GM19328 (cell line): ENCODE measurements around the gene JPH4.
"Not testable (repeated sequence)": the region's sequence is repeated elsewhere in the genome, so short reads cannot be mapped to it uniquely, and the experiment has no call there.

ENCODE experiments used
- ATAC-seq: cut with Tn5 transposase; IDR thresholded peaks from one replicate; pipeline ENCODE4 v1.9.1; 2021; ENCODE audit warnings: mild to moderate bottlenecking, moderate library complexity; ENCODE audit not compliant: unreplicated experiment

The JPH4 gene

DNA sequence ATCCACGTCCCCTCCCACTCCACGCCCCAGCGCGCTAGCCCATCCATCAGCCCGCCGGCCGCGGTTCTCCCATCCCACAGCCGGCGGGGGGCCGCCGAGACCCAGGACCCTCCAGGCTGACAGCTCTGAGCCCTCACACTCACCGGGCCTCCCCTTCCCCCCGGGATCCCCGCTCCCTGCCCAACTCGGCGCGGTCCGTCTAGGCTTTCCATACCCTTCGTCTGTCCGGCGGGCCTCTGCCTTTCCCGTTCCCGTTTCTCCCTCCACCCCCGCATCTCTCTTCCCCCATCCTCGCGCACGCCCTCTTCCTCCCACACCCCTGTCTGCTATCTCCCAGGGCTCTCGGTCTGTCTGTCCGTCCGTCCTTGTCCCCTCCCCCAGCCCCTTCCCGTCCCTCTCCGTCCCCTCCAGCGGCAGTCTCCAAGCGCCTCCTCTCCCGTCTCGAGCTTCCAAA is 27.8 kb downstream of the JPH4 start:
- ATAC-seq: no peak

DNA sequence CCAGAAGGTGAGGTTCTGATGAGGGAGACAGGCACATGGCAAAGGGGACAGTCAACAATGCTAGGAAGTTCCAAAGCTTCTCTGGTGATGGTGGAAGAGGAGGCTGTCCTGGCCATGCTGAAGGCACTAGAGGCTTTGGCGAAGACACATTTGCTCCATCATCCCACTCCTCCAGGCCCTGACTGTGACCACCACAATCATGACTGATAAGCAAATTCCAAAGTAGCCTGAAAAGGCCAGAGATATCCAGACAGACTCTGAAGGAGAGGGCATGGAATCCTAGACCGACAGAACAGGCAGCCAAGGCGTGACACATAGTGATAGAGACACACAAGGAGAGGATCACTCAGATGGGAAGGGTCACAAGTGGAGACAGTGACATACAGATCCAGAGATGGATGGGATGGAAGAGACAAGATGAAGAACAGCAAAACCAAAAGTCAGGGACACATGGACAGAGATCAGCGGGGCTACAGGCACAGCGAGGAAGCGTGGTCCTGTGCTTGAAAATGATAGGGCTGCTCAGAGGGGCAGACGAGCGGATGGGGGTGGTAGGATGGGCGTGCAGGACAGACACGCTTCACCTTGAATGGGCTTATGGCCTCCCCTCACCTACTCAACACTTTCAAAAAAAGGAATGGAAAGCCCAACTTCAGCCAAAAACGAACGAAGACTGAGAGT is 28.3 kb downstream of the JPH4 start:
- no peak for ATAC-seq

DNA sequence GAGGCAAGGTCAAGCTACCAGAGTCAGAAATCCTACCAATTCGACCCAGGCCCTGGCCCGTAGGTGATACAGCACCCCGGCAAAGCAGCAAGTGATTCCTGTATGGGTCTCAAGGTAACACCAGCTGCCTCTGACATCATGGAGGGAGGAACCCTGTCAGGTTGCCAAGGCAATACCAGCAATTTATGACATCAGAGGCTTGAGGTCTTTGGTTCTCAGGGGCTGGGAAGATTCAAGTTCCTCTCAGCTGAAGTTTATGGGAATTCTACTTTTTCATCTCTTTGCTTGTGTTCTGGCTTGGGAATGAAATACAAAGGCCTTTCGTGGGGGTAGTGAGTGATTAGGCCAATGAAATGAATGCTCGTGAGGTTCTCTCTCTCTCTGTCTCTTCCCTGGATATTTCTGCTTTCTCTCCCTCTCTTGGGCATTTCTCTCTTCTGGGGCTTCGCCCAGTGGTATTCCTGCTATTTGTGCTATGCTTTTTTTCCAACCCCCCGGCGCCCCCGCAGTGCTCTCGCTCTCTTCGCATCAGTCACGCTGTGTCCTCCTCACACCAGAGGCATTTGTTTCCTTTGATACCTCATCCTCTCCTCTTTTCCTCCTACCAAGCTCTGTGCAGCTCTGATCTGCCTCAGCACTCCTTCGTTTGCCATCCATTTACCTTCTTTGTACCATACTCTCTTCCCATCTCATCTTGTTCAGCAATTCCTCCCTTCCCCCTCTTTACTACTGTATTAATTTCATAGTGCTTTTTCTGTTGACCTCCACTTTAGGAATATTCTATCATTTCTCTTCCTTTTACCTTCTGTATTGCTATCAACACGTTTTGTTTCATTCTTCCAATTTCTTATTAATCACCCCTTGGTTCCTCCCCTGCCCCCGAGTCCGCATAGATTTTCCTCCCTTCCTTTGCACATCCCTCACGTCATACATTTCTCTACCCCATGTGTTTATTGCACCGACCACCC is 30.0 kb downstream of the JPH4 start:
- ATAC-seq: no peak

DNA sequence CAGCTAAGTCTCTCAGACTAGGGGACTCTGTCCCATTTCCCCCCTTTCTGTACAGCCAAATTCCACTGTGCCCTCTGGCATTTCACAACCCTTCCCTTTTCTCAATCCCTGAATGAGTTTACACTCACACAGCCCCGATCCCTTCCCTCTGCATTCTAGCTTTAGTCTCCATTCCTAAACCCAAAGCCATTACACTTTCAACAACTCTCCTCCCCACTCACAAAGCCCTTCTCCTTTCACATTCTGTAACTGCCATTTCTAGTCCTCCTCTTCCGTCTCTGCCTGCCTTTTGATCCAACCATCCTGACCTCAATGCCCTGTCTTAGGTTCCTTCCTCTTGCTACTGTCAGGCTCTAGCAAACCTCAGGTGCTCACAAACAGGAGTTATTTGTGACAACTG is 30.7 kb downstream of the JPH4 start:
- no peak for ATAC-seq

DNA sequence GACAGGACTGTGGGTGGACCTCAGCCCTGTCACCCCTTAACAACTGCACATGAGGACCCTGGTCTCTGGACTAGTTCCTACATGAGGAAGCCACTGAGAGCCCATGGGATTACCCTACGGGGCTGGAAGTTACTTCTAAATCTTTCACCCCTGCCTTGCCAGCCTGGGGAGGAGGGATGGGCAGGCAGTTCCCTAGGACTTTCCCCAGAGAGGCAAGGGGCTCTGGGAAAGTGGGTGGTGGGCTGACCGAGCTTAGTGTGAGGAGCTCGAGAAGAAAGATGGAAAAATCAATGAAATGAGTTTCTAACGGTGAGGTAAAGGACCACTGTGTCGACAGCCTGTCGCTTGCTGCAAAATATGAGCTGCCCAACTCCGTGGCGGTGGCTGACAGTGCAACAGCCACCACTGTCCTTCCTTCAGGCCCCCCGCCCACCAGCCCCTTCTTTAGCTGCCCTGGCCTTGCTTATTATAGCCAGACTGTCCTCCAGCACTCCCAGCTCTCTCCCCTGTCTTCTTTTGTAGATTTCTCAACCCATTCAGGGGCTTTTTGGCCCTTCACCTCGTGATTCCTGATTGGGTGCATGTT is 32.0 kb downstream of the JPH4 start:
- ATAC-seq: no peak

DNA sequence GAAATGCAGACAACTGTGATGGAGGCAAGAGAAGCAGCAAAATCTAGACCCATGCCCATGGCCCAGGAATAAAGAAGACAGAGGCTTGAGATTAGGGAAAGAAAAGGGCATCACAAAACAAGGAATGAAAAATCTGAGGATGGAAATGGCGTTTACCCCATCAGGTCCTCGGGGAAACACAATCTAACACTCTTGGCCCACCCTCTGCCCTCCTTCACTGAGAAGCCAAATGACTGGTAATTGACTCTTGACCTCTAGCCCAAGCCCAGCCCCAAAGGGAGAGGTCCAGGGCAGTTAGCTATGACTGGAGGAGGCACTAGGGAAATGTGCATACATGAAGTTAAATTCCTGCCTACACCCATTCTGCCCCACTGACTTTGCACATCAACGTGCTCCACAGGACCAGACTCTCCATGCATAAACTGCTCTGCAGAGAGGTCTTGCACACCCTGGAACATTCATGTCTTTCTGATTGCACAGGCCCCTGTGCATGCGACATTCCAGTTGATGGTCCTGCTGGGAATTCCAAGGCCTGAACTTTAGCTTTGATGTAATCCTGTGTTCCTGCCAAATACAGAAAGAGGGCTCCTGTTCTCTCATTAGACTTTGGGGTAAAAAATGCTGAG is 32.7 kb downstream of the JPH4 start:
- ATAC-seq: no peak

DNA sequence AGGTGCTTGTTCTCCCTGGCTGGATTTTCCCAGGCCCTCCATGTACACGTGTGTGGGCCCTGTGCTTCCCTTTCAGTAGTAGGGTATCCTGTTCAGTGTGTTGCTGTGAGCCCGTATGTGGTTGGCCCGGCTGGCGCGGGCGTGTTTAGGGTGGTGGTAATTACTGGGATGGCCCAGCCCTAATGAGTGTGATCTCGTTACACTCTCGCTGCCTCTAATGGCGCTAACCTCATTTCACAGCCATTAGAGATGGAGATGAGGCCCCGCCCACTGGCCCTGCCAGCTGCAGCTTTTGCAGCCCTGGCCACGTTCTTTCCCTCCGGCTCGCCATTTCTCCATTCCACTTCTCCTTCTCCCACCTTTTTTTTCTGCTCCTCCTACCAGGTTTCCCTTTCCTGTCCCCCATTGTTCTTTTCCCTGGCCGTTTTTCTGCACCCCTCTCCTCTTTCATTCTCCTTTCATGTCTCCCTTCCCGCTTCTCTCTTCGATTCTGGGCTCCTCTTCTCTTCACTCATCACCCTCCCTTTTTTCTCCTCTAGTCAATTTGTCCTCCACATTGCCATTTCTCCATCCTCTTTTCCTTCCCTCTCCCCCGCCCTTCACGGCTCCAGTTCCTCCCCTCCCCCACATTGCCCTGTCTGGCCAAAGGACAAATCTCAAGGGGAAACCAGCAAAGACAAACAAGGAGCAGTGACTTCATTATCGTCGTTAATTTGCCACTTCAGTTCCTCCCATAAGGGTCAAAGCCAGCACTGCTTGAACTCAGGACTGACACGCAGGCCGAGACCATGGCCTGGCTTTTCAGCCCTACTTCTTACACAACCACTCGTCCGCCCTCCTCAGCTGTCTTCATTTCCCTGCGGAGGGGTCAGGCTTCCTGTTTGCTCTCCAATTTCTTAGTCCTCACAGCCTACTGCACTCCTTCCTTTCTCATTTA is 33.8 kb downstream of the JPH4 start:
- no peak for ATAC-seq

DNA sequence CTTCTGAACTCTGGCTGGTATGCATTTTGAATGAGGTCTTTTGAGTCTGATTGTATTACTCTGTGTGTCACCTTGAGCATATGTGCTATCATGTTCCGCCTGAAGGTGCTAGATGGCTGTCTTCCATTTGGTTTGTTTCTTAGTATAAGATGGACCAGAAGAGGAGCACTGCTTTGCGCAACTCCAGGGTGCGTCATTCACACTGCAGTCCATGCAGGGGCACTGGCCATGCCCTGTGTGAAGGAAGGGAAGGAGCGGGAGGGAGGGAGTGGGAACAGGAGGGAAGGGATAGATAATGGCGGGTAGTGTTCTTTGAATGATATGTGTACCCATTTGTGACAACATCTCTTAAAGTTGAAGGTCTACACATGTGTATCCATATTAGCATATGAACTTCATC is 35.2 kb downstream of the JPH4 start:
- ATAC-seq: no peak

DNA sequence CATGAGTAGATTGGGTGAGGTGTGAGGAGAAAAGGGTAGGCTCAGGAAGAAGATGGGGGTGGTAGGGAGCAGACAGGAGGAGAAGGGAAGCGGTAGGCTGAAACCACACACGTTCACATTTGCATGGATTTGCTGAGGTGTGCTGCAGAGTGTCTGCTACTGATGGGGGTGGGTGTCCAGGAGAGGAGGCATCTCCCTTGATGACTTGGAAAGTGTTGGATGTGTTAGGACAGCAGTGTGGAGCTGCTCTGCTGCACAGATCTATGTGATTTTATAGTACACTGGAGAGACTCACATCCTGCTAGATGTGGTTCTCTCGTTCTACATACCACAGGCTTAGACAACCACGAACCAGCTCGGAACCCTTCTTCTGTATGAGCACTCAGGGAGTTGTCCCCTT is 36.3 kb downstream of the JPH4 start:
- no peak for ATAC-seq

DNA sequence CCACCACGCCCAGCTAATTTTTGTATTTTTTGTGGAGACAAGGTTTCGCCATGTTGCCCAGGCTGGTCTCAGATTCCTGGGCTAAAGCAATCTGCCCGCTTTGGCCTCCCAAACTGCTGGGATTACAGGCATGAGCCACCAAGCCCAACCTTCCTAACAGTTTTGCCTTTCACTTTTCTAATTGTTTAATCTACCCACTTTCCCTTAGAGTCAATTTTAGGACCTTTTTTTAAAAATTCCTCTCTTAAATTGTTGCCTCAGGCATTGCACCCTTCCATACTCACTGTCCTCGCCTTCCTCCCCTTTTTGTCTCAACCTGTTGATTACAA is 38.5 kb downstream of the JPH4 start:
- ATAC-seq: no peak

DNA sequence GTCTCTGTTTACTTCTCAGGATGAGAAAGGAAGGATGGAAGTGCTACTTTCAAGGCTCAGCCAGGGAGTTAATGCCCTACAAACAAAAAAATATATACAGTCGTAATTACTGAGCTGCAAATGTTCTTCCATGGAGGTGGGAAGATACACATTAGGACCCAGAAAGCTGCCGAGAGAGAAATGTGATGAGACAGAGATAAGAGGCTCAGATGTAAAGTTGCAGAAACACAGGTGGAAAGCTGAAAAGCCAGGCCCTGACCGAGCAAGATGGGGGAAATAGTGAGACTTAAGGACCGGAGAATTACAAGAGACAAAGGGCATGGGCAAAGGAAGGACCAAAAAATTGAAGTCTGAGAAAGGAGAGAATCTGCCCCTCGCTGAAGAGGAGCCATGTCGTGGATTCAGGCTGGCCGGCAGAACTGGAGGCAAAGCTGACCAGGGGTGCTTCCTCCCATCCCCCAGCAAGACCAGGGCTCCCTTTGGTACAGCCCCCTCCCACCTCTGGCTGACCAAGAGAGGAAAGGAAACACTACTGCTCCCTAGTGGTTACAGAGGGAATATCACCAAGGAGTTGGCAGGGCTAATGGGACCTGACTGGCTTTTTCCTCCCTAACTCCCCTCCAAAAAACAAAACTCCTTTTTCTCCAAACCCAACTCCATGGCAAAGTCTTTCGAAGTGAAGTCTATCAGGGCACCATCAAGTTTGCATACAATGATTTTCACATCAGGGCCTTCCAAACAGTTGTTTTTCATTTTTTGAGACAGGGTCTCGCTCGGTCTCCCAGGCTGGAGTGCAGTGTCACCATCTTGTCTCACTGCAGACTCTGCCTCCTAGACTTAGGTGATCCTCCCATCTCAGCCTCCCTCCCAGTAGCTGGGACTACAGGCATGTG is 39.1 kb downstream of the JPH4 start:
- ATAC-seq: no peak

DNA sequence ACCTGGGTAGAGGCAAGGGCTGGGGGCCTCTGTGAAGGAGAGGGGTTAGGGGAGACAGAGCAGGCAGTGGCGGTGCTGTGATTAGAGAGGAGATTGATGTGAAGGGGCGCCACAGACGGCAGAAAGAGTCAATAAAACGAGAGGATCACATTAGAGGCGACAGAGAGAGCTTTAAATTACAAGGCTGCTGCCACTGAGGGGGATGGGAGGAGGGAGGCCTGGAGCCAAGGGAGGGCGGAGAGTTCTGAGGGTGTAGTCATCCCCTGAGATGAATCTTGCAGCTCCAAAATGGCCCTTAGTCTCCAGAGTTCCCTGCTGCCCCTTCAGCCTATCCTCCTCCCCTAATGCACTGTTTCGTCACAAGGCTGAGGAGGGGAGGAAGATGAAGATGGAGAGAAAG is 39.8 kb downstream of the JPH4 start:
- ATAC-seq: no peak

DNA sequence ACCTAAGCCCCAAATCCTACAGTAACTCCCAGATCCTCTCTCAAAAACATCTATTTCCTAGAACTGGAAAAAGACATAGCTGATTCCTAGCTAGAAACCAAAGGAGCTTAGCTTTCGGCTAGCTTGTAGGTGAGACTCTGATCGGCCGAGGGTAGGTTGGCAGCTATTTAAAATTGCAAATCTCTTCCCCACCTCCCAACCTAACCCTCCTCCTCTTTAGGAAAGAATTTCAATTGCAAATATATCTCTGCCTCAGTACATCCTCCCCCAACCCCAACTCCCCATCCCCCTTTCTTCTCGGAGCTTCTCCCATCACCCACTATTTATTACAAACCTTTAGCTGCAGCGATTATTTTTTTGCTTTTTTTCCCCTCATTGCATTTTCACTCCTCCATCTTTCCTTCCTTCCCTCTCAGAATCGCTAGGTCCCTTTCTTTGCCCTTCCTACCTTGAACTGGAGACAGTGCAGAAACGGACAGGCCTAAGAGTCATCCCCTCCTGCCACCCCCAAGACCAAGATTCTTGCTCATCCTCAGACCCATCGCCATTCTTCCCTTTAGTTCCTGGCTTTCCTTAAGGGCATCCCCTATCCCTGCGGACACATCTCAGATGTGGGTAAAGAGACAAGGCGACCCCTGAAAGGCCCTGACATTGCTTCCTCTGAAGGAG is 40.4 kb downstream of the JPH4 start:
- no peak for ATAC-seq

DNA sequence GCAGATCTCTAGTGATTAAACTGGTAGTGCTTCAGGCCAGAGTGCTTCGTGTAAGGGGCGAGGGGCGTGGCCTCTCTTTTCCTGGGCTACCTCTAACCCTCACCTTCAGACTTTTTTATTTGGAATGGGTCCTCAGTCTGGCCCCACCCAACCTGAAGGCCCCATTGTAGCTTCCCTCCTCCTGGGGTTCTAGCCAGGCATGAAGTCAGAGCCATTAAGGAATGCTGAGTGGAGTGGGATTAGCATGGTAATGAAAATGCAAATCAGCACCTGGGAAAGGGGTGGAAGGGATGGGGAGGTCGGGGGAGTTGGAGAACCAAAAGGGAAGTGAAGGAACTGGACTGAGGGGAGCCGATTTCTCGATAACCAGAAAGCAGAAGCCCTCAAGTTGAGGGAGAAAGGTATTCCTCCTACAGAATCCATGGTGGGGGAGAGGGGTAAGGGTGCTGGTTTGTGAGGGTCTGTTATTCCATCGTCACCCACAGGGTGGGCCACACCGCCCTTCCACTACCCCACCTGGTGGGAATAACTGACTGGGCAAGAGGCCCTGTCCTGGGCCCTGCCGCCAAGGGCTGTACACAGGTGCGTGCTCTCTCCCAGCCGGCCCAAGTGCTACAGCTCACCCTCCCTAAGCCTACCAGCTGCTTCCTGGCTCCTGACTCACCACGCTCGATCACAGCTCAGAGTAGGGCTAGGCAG is 41.1 kb downstream of the JPH4 start:
- no peak for ATAC-seq

DNA sequence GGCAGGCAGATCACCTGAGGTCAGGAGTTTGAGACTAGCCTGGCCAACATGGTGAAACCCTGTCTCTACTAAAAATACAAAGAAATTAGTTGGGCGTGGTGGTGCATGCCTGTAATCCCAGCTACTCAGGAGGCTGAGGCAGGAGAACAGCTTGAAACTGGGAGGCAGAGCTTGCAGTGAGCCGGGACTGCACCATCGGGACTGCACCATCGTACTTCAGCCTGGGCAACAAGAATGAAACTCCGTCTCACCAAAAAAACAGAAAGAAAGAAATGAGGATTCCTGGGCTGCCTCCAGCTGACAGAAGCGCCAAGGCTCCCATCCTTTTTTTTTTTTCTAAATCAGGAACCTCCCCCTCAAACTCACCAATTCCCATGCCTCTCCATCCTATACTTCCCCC is 41.7 kb downstream of the JPH4 start:
- ATAC-seq: not testable (repeated sequence)

DNA sequence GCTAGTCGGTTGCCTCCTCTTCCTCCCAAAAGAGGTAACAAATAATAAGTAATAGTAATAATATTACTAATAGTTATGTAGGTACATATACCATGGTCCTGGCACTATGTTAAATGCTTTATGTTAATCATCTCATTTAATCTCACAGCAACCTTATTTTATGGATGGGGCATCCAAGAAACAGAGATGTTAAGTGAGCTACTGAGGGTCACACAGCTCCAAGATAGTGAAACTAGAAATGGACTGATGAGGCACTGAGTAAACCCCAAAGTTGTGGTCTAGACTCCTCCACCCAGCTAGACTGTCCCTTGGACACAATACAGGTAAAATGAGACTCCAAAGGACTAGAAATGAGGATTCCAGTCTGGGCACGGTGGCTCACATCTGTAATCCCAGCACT is 42.1 kb downstream of the JPH4 start:
- ATAC-seq: no peak

DNA sequence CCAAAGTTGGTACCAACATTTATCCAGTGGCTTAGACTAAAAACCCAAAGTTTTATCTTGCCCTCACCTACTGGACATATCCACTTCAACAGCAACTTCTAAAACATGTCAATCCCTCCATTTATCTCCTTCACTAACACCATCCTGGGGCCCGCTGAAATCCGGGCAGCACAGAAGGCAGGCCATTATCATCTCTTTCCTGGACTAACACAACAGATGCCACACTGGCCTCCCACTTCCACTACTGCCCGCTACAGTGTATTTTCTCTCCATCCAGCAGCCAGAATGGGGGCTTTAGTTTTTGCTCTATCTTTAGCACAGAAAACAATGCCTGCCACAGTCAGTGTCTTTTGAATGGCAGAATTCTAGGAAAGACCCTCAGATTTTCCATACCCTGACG is 42.6 kb downstream of the JPH4 start:
- ATAC-seq: no peak
